Measurements from ENCODE around the gene ALS2CL.

Gene ALS2CL

GRCh38 chr3:46676601-46677410 is 16.7 kb downstream of the ALS2CL start:
- DNase-seq (ENCODE audit: low read depth) = no peak

- DNase-seq (ENCODE audit: low read depth) = no peak
Observed at GRCh38 chr3:46675843-46676567, 17.5 kb downstream of the ALS2CL start.

GRCh38 chr3:46675426-46675825 is 18.1 kb downstream of the ALS2CL start:
- no peak for DNase-seq (ENCODE audit: low read depth)

- no peak for DNase-seq (ENCODE audit: low read depth)
Observed at GRCh38 chr3:46674031-46674845, 19.2 kb downstream of the ALS2CL start.

- no peak for DNase-seq (ENCODE audit: low read depth)
Observed at GRCh38 chr3:46673151-46674030, 20.1 kb downstream of the ALS2CL start.

GRCh38 chr3:46672349-46672695 is 21.2 kb downstream of the ALS2CL start:
- no peak for DNase-seq (ENCODE audit: low read depth)

GRCh38 chr3:46671541-46672348 is 21.7 kb downstream of the ALS2CL start:
- DNase-seq (ENCODE audit: low read depth) = no peak

- DNase-seq (ENCODE audit: low read depth) = no peak
Observed at GRCh38 chr3:46670891-46671427, 22.5 kb downstream of the ALS2CL start.

- DNase-seq (ENCODE audit: low read depth) = no peak
Observed at GRCh38 chr3:46670000-46670890, 23.2 kb downstream of the ALS2CL start.

GRCh38 chr3:46669191-46669999 is 24.1 kb downstream of the ALS2CL start:
- no peak for DNase-seq (ENCODE audit: low read depth)

GRCh38 chr3:46668591-46668990 is 24.9 kb downstream of the ALS2CL start:
- no peak for DNase-seq (ENCODE audit: low read depth)

GRCh38 chr3:46668116-46668515 is 25.4 kb downstream of the ALS2CL start:
- no peak for DNase-seq (ENCODE audit: low read depth)

- no peak for DNase-seq (ENCODE audit: low read depth)
Observed at GRCh38 chr3:46667657-46668056, 25.8 kb downstream of the ALS2CL start.

GRCh38 chr3:46667061-46667621 is 26.3 kb downstream of the ALS2CL start:
- no peak for DNase-seq (ENCODE audit: low read depth)

- no peak for DNase-seq (ENCODE audit: low read depth)
Observed at GRCh38 chr3:46666453-46666845, 27.0 kb downstream of the ALS2CL start.

- no peak for DNase-seq (ENCODE audit: low read depth)
Observed at GRCh38 chr3:46665763-46666452, 27.6 kb downstream of the ALS2CL start.

- DNase-seq (ENCODE audit: low read depth) = no peak
Observed at GRCh38 chr3:46664971-46665762, 28.3 kb downstream of the ALS2CL start.

Data from amniotic epithelial cell (primary cell).